Astrocyte (in vitro differentiated cells and primary cell): ENCODE data around the gene DLGAP1. TPM values are rescaled to one million over a fixed set of nuclear protein-coding genes. Genes with fewer than 3 reads are reported as not detected.

ENCODE experiments used
- DNase-seq: peaks from one replicate; pipeline ENCODE4 v3.0.0-alpha.2; 2010; ENCODE audit warnings: low read depth
- FAIRE-seq: peaks from 2 replicates; lab custom pipeline; 2011; peaks lifted over from hg19 to GRCh38; lab: Jason Lieb, UNC
- H2AFZ ChIP-seq: 2 replicates; pipeline ENCODE4 v1.6.0; 2012; ENCODE audit warnings: low read depth, low read length, inconsistent platforms
- H3K27ac ChIP-seq: 2 replicates; pipeline ENCODE4 v1.5.1; 2011; ENCODE audit warnings: low read depth, low read length, inconsistent platforms
- H3K27me3 ChIP-seq: 2 replicates; pipeline ENCODE4 v1.6.0; 2011; ENCODE audit warnings: low read length, inconsistent platforms; ENCODE audit not compliant: insufficient read depth
- H3K36me3 ChIP-seq: 2 replicates; pipeline ENCODE4 v1.5.1; 2011; ENCODE audit warnings: low read length, inconsistent platforms; ENCODE audit not compliant: insufficient read depth
- H3K4me1 ChIP-seq: 2 replicates; pipeline ENCODE4 v1.5.1; 2011; ENCODE audit warnings: low read length, inconsistent platforms; ENCODE audit not compliant: insufficient read depth
- H3K4me2 ChIP-seq: 2 replicates; pipeline ENCODE4 v1.6.0; 2012; ENCODE audit warnings: low read length, inconsistent platforms
- H3K4me3 ChIP-seq: 2 replicates; pipeline ENCODE4 v1.5.1; 2011; ENCODE audit warnings: low read depth, mild to moderate bottlenecking, low read length, inconsistent platforms; ENCODE audit not compliant: insufficient read depth
- H3K79me2 ChIP-seq: 2 replicates; pipeline ENCODE4 v1.6.0; 2012; ENCODE audit warnings: mild to moderate bottlenecking, low read length, inconsistent platforms; ENCODE audit not compliant: insufficient read depth
- H3K9ac ChIP-seq: 2 replicates; pipeline ENCODE4 v1.6.0; 2012; ENCODE audit warnings: mild to moderate bottlenecking, low read length, inconsistent platforms
- H3K9me3 ChIP-seq: 2 replicates; pipeline ENCODE4 v1.5.1; 2012; ENCODE audit warnings: low read depth, mild to moderate bottlenecking, low read length, inconsistent platforms; ENCODE audit not compliant: insufficient read depth
- H4K20me1 ChIP-seq: 2 replicates; pipeline ENCODE4 v1.6.0; 2012; ENCODE audit warnings: low read length, inconsistent platforms; ENCODE audit not compliant: insufficient read depth
- H3K27ac Mint-ChIP-seq: one replicate; pipeline ENCODE4 v1.8.0; 2021; ENCODE audit warnings: mild to moderate bottlenecking, mixed read lengths; ENCODE audit not compliant: unreplicated experiment
- H3K27me3 Mint-ChIP-seq: one replicate; pipeline ENCODE4 v1.8.0; 2021; ENCODE audit warnings: low read depth, mixed read lengths; ENCODE audit not compliant: unreplicated experiment
- H3K36me3 Mint-ChIP-seq: one replicate; pipeline ENCODE4 v1.8.0; 2021; ENCODE audit warnings: low read depth, mixed read lengths; ENCODE audit not compliant: unreplicated experiment
- H3K4me1 Mint-ChIP-seq: one replicate; pipeline ENCODE4 v1.8.0; 2021; ENCODE audit warnings: low read depth, mixed read lengths; ENCODE audit not compliant: unreplicated experiment
- H3K4me3 Mint-ChIP-seq: one replicate; pipeline ENCODE4 v1.8.0; 2021; ENCODE audit warnings: mild to moderate bottlenecking, moderate library complexity, mixed read lengths; ENCODE audit not compliant: unreplicated experiment
- H3K9me3 Mint-ChIP-seq: one replicate; pipeline ENCODE4 v1.8.0; 2021; ENCODE audit warnings: mild to moderate bottlenecking, mixed read lengths; ENCODE audit not compliant: unreplicated experiment
- CTCF ChIP-seq: IDR thresholded peaks from 2 replicates; pipeline ENCODE4 v1.5.1; 2011; ENCODE audit warnings: low read depth, mild to moderate bottlenecking, inconsistent platforms, low read length, moderate library complexity; ENCODE audit not compliant: insufficient read depth
- EZH2 ChIP-seq: IDR thresholded peaks from 2 replicates; pipeline ENCODE4 v1.6.1; 2012; ENCODE audit warnings: mild to moderate bottlenecking, low read length, inconsistent platforms; ENCODE audit not compliant: insufficient read depth
- total RNA-seq: library from RNA; stranded (reverse); gene quantifications from 2 replicates; pipeline ENCODE4 v1.2.1, GENCODE V29; 2021

The DLGAP1 gene
- total RNA-seq, 1 donor from 2014 or later: 2.3 TPM

GRCh38 chr18:4360221-4360715 is 94.8 kb downstream of the DLGAP1 start:
- no peak for TF ChIP-seq EZH2
- TF ChIP-seq CTCF: no peak
- Histone ChIP-seq H4K20me1 (no peaks in the 10 kb centered on the region), H3K36me3 (no peaks in the 10 kb centered on the region), H3K4me2 (no peak overlapping the region), H2AFZ (no peak overlapping the region), H3K4me3 (no peak overlapping the region), H3K9ac (no peak overlapping the region), H3K9me3 (no peaks in the 10 kb centered on the region), H3K27me3 (no peaks in the 10 kb centered on the region), H3K27ac (no peak overlapping the region), H3K4me1 (no peaks in the 10 kb centered on the region), H3K79me2 (no peaks in the 10 kb centered on the region)
- no peaks in the 10 kb centered on the region for H3K4me1 Mint-ChIP-seq
- no peak for DNase-seq
- no peak overlapping the region for H3K4me3 Mint-ChIP-seq
- no peak for FAIRE-seq
- no peaks in the 10 kb centered on the region for H3K27me3 Mint-ChIP-seq
- no peak overlapping the region for H3K27ac Mint-ChIP-seq
- H3K36me3 Mint-ChIP-seq: no peaks in the 10 kb centered on the region
- no peaks in the 10 kb centered on the region for H3K9me3 Mint-ChIP-seq

- FAIRE-seq (no peak), DNase-seq (no peak)
- TF ChIP-seq EZH2 (no peak), CTCF (no peak)
- no peak overlapping the region for H3K27ac ChIP-seq
- H4K20me1 ChIP-seq: no peaks in the 10 kb centered on the region
- Mint-ChIP-seq H3K36me3 (no peaks in the 10 kb centered on the region), H3K27ac (no peak overlapping the region), H3K9me3 (no peaks in the 10 kb centered on the region), H3K4me1 (no peaks in the 10 kb centered on the region), H3K27me3 (no peaks in the 10 kb centered on the region), H3K4me3 (no peak overlapping the region)
- no peaks in the 10 kb centered on the region for H3K9me3 ChIP-seq
- no peaks in the 10 kb centered on the region for H3K27me3 ChIP-seq
- no peak overlapping the region for H2AFZ ChIP-seq
- H3K4me2 ChIP-seq: no peak overlapping the region
- H3K79me2 ChIP-seq: no peaks in the 10 kb centered on the region
- no peak overlapping the region for H3K9ac ChIP-seq
- H3K36me3 ChIP-seq: no peaks in the 10 kb centered on the region
- no peak overlapping the region for H3K4me3 ChIP-seq
- no peaks in the 10 kb centered on the region for H3K4me1 ChIP-seq
These were observed 96.5 kb downstream of the DLGAP1 start for GRCh38 chr18:4358618-4359017.

- Histone ChIP-seq H3K9ac (no peak overlapping the region), H3K79me2 (no peaks in the 10 kb centered on the region), H3K4me1 (no peaks in the 10 kb centered on the region), H3K4me3 (no peak overlapping the region), H3K27ac (no peak overlapping the region), H3K27me3 (no peaks in the 10 kb centered on the region), H3K36me3 (no peaks in the 10 kb centered on the region), H3K4me2 (no peak overlapping the region), H3K9me3 (no peaks in the 10 kb centered on the region), H4K20me1 (no peaks in the 10 kb centered on the region), H2AFZ (no peak overlapping the region)
- Mint-ChIP-seq H3K4me3 (no peak overlapping the region), H3K4me1 (no peaks in the 10 kb centered on the region), H3K27ac (no peak overlapping the region), H3K36me3 (no peaks in the 10 kb centered on the region), H3K27me3 (peaks cover 2% of the 10 kb centered on the region), H3K9me3 (no peaks in the 10 kb centered on the region)
- no peak for FAIRE-seq
- TF ChIP-seq CTCF (no peak), EZH2 (no peak)
- DNase-seq: no peak
These were observed 97.5 kb downstream of the DLGAP1 start for GRCh38 chr18:4357579-4357978.
